K562 (cell line): ENCODE results near the gene SCGB1D4. TPM values are rescaled to one million over a fixed set of nuclear protein-coding genes. Genes with fewer than 3 reads are reported as not detected.

Experiments
- CREBBP ChIP-seq: IDR thresholded peaks from one replicate; pipeline ENCODE4 v1.6.1; 2012; ENCODE audit warnings: low read depth, mild to moderate bottlenecking, control low read depth, inconsistent platforms, low read length
- CTCFL ChIP-seq: IDR thresholded peaks from 2 replicates; pipeline ENCODE4 v1.6.1; 2011; ENCODE audit warnings: borderline replicate concordance, low read depth, mild to moderate bottlenecking, moderate library complexity, low read length; ENCODE audit not compliant: insufficient read depth, poor library complexity, severe bottlenecking
- ELF1 ChIP-seq: fragments of 200-800 bp; sonication (Bioruptor generic); IDR thresholded peaks from 2 replicates; pipeline ENCODE4 v1.6.1; 2016; ENCODE audit warnings: missing genetic modification characterization, missing compliant biosample characterization
- GABPA ChIP-seq: fragments of 200-800 bp; sonication (Bioruptor generic); conservative IDR thresholded peaks from 2 replicates; pipeline ENCODE4 v1.6.1; 2016; ENCODE audit warnings: low read depth, missing genetic modification characterization, missing compliant biosample characterization
- L3MBTL2 ChIP-seq: fragments of 450-650 bp; IDR thresholded peaks from 2 replicates; pipeline ENCODE4 v1.6.1; 2016; ENCODE audit warnings: mild to moderate bottlenecking, moderate library complexity
- MAX ChIP-seq: sonication (generic); formaldehyde crosslinking; IDR thresholded peaks from 2 replicates; pipeline ENCODE4 v1.9.0; 2022; ENCODE audit warnings: mild to moderate bottlenecking, missing genetic modification reagents
- NELFE ChIP-seq: IDR thresholded peaks from 2 replicates; pipeline ENCODE4 v1.6.1; 2011; ENCODE audit warnings: mild to moderate bottlenecking; ENCODE audit not compliant: insufficient read depth, insufficient read length
- NFIC ChIP-seq: fragments of 450-650 bp; IDR thresholded peaks from 2 replicates; pipeline ENCODE4 v1.6.1; 2017; ENCODE audit warnings: mild to moderate bottlenecking, inconsistent platforms
- POLR2G ChIP-seq: fragments of 200-400 bp; formaldehyde crosslinking; IDR thresholded peaks from 2 replicates; pipeline ENCODE4 v1.6.1; 2017; ENCODE audit warnings: low read depth, mild to moderate bottlenecking, antibody characterized with exemption, low read length, moderate library complexity
- RBFOX2 ChIP-seq: fragments of 200-400 bp; formaldehyde crosslinking; IDR thresholded peaks from 2 replicates; pipeline ENCODE4 v1.6.1; 2017; ENCODE audit warnings: low read depth, mild to moderate bottlenecking, low read length, moderate library complexity
- RBM25 ChIP-seq: fragments of 200-400 bp; formaldehyde crosslinking; IDR thresholded peaks from 2 replicates; pipeline ENCODE4 v1.6.1; 2018; ENCODE audit warnings: low read length, low read depth, moderate library complexity; ENCODE audit not compliant: severe bottlenecking
- SMAD2 ChIP-seq: fragments of 150-350 bp; IDR thresholded peaks from 2 replicates; pipeline ENCODE4 v1.6.1; 2014; ENCODE audit warnings: low read depth, mild to moderate bottlenecking, low read length
- TRIM24 ChIP-seq, 2 experiments: fragments of 450-650 bp; IDR thresholded peaks; 2 replicates each; pipeline ENCODE4 v1.6.1; 2016
- XRCC4 ChIP-seq: IDR thresholded peaks from one replicate; pipeline ENCODE4 v1.6.1; 2011; ENCODE audit not compliant: insufficient read depth, insufficient read length; ENCODE audit errors: extremely low read depth
- ZBTB7A ChIP-seq: IDR thresholded peaks from 2 replicates; pipeline ENCODE4 v1.6.1; 2011; ENCODE audit warnings: low read depth, mild to moderate bottlenecking, low read length, moderate library complexity, borderline replicate concordance; ENCODE audit not compliant: control insufficient read depth
- ZC3H11A ChIP-seq: IDR thresholded peaks from 2 replicates; pipeline ENCODE4 v1.6.1; 2012; ENCODE audit warnings: low read depth, low read length, improper control_type of control experiment
- ZKSCAN1 ChIP-seq: fragments of 150-350 bp; IDR thresholded peaks from 2 replicates; pipeline ENCODE4 v1.6.1; 2016; ENCODE audit warnings: low read depth, low read length
- ZNF24 ChIP-seq: fragments of 450-650 bp; IDR thresholded peaks from 2 replicates; pipeline ENCODE4 v1.6.1; 2016
- ZNF274 ChIP-seq: IDR thresholded peaks from 2 replicates; pipeline ENCODE4 v1.6.1; 2011; ENCODE audit warnings: low read depth, mild to moderate bottlenecking, low read length, moderate library complexity, borderline replicate concordance
- ZNF431 ChIP-seq: sonication (generic); formaldehyde crosslinking; IDR thresholded peaks from 2 replicates; pipeline ENCODE4 v1.8.0; 2022; ENCODE audit warnings: mild to moderate bottlenecking, missing genetic modification reagents
- polyA plus RNA-seq, 8 experiments: library from polyadenylated mRNA; depleted of rRNA in 4 of 8; stranded (reverse) in 5 of 8; unstranded in 3 of 8; fragments of >200 nt; fragmentation: Nextera tagmentation in 2 of 8; fragmentation: Illumina TruSeq in 1 of 8; extraction: Ambion mirVana in 2 of 8; extraction: Trizol in 1 of 8; gene quantifications; 2 replicates each; pipeline versions ENCODE4 v1.2.1 to v1.2.3, GENCODE V29; 2011 to 2014; ENCODE audit warnings: inconsistent platforms in 1 of 8, missing spikeins in 1 of 8
- total RNA-seq, 7 experiments: library from RNA; depleted of rRNA in 6 of 7; stranded (reverse); fragments of >200 nt in 6 of 7; fragmentation: Illumina TruSeq in 2 of 7; extraction: Trizol in 2 of 7; gene quantifications; 2 replicates each; pipeline versions ENCODE4 v1.2.1 to v1.2.3, GENCODE V29; 2011 to 2021; ENCODE audit warnings: low replicate concordance in 1 of 7
- TF ChIP-seq, protein P1 (sequence below): fragments of 450-650 bp; IDR thresholded peaks from 2 replicates; pipeline ENCODE4 v1.6.1; 2016; ENCODE audit warnings: mild to moderate bottlenecking
- TF ChIP-seq, protein P2 (sequence below): sonication (generic); formaldehyde crosslinking; IDR thresholded peaks from 2 replicates; pipeline ENCODE4 v1.9.0; 2022; ENCODE audit warnings: mild to moderate bottlenecking, missing genetic modification reagents
- TF ChIP-seq, protein P3 (sequence below): fragments of 250-450 bp; sonication (Bioruptor Pico); IDR thresholded peaks from 2 replicates; pipeline ENCODE4 v1.6.1; 2021; ENCODE audit warnings: mild to moderate bottlenecking

The SCGB1D4 gene
- total and polyA plus RNA-seq, 9 of the 15 experiments (the other 6 are each of a cell fraction or from before 2014, with no cell fraction given), result not detected

GRCh38 chr11:62337303-62338181 lies 38.7 kb upstream of the SCGB1D4 start, which contains the start of gene ASRGL1 (continued):
- peak; percentile 68 for TF ChIP-seq MAX (CRISPR knock-in tag)
- TF ChIP-seq TRIM24 (IDR thresholded peaks at IDR 0.05), result no peak
- no peak for TF ChIP-seq XRCC4
- no peak; the same call in 1 of the 2 replicates for TF ChIP-seq ZBTB7A
- no peak for TF ChIP-seq RBM25
- peak; percentile 83 for TF ChIP-seq POLR2G
- TF ChIP-seq RBFOX2, result peak; percentile 83
- no peak for TF ChIP-seq NELFE
- TF ChIP-seq SMAD2, result no peak
- no peak for TF ChIP-seq ZNF431 (CRISPR knock-in tag)
- TF ChIP-seq ZNF274, result no peak
- no peak for TF ChIP-seq ELF1
- TF ChIP-seq ZNF24, result no peak
- TF ChIP-seq, protein P1, sequence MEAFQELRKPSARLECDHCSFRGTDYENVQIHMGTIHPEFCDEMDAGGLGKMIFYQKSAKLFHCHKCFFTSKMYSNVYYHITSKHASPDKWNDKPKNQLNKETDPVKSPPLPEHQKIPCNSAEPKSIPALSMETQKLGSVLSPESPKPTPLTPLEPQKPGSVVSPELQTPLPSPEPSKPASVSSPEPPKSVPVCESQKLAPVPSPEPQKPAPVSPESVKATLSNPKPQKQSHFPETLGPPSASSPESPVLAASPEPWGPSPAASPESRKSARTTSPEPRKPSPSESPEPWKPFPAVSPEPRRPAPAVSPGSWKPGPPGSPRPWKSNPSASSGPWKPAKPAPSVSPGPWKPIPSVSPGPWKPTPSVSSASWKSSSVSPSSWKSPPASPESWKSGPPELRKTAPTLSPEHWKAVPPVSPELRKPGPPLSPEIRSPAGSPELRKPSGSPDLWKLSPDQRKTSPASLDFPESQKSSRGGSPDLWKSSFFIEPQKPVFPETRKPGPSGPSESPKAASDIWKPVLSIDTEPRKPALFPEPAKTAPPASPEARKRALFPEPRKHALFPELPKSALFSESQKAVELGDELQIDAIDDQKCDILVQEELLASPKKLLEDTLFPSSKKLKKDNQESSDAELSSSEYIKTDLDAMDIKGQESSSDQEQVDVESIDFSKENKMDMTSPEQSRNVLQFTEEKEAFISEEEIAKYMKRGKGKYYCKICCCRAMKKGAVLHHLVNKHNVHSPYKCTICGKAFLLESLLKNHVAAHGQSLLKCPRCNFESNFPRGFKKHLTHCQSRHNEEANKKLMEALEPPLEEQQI, result no peak
- TF ChIP-seq, protein P2, sequence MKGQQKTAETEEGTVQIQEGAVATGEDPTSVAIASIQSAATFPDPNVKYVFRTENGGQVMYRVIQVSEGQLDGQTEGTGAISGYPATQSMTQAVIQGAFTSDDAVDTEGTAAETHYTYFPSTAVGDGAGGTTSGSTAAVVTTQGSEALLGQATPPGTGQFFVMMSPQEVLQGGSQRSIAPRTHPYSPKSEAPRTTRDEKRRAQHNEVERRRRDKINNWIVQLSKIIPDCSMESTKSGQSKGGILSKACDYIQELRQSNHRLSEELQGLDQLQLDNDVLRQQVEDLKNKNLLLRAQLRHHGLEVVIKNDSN (CRISPR knock-in tag), result 0 out of 2 replicates have a peak, but pooled peaks have one; percentile 11
- TF ChIP-seq CTCFL, result no peak
- peak; percentile 91 for TF ChIP-seq L3MBTL2
- no peak for TF ChIP-seq CREBBP
- no peak for TF ChIP-seq ZC3H11A
- TF ChIP-seq NFIC, result peak; percentile 59
- no peak for TF ChIP-seq ZKSCAN1
- 0 out of 2 replicates have a peak, but pooled peaks have one; percentile 32 for TF ChIP-seq GABPA (tag)
- TF ChIP-seq, protein P3, sequence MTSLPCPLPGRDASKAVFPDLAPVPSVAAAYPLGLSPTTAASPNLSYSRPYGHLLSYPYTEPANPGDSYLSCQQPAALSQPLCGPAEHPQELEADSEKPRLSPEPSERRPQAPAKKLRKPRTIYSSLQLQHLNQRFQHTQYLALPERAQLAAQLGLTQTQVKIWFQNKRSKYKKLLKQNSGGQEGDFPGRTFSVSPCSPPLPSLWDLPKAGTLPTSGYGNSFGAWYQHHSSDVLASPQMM (CRISPR knock-in tag), result no peak
